HFFc6 (cell line): Measurements from ENCODE around the gene SSC4D. TPM values are rescaled to one million over a fixed set of nuclear protein-coding genes. Genes with fewer than 3 reads are reported as not detected.

Experiments used
- DNase-seq: peaks from one replicate; pipeline ENCODE4 v3.0.0-alpha.2; 2018
- H3K27ac Mint-ChIP-seq: 2 replicates; pipeline ENCODE4 v1.8.0; 2020; ENCODE audit warnings: mild to moderate bottlenecking, mixed read lengths
- H3K27me3 Mint-ChIP-seq: 2 replicates; pipeline ENCODE4 v1.8.0; 2021; ENCODE audit warnings: mild to moderate bottlenecking, moderate library complexity, mixed read lengths; ENCODE audit not compliant: insufficient read depth
- H3K36me3 Mint-ChIP-seq: 2 replicates; pipeline ENCODE4 v1.8.0; 2021; ENCODE audit warnings: low read depth, mixed read lengths
- H3K4me1 Mint-ChIP-seq: 2 replicates; pipeline ENCODE4 v1.8.0; 2020; ENCODE audit warnings: low read depth, mixed read lengths
- H3K4me3 Mint-ChIP-seq: 2 replicates; pipeline ENCODE4 v1.8.0; 2020; ENCODE audit warnings: mild to moderate bottlenecking, moderate library complexity, mixed read lengths
- H3K9me3 Mint-ChIP-seq: 2 replicates; pipeline ENCODE4 v1.8.0; 2020; ENCODE audit warnings: mild to moderate bottlenecking, mixed read lengths
- total RNA-seq, 6 experiments: library from RNA; stranded (reverse); fragmentation: NEBNext Ultra II Directional; extraction: Animal tissue kit (Norgen Biotek cat#: 25700); gene quantifications; 2 replicates in 1 of 6; 3 replicates in 5 of 6; pipeline ENCODE4 v1.2.3, GENCODE V29; 2021
- TF ChIP-seq, protein P1 (sequence below): fragments of 200-600 bp; sonication (generic); IDR thresholded peaks from 2 replicates; pipeline ENCODE4 v1.5.0; 2021; ENCODE audit warnings: antibody characterized with exemption, mild to moderate bottlenecking

SSC4D gene
- total RNA-seq, 6 experiments from 2014 or later: 0.23 to 1.1 (median 0.51) TPM

DNA sequence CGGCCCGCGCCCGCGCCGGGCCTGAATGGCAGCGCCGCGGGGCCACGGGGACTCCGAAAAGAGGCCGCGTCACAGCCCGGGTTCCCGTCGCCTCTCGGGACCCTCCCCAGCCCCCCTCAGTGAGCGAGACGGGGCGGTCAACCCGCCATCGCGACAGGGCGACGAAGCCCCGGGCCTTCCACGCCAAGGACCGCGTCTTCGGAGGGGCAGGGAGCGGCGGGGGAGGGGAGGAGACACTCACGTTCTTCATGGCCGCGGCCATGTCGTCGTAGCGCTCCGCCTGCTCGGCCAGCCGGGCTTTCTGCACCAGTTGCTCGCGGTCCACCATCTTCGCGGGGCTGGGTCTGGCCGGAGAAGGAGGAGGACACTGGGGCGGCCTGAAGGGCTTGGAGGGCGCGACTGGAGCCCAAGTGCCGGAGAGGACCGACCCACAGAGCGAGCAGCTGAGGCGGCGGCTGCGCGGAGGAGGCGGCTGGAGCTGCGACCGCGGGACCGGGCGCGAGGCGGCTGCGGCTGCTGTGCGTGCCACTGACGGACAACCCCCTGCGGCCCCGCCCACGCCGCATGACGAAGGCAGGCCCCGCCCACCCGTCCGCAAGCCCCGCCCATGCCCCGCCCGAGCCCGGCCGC, 50.9 kb downstream of the SSC4D start, which contains the start of gene YWHAG:
Gene YWHAG (minus strand): TSS at position 511 of the 630 bp plus-strand sequence. CDS start 183 bp downstream, at position 328.
- H3K27me3 Mint-ChIP-seq: no peaks in the 10 kb centered on the region
- TF ChIP-seq, protein P1, sequence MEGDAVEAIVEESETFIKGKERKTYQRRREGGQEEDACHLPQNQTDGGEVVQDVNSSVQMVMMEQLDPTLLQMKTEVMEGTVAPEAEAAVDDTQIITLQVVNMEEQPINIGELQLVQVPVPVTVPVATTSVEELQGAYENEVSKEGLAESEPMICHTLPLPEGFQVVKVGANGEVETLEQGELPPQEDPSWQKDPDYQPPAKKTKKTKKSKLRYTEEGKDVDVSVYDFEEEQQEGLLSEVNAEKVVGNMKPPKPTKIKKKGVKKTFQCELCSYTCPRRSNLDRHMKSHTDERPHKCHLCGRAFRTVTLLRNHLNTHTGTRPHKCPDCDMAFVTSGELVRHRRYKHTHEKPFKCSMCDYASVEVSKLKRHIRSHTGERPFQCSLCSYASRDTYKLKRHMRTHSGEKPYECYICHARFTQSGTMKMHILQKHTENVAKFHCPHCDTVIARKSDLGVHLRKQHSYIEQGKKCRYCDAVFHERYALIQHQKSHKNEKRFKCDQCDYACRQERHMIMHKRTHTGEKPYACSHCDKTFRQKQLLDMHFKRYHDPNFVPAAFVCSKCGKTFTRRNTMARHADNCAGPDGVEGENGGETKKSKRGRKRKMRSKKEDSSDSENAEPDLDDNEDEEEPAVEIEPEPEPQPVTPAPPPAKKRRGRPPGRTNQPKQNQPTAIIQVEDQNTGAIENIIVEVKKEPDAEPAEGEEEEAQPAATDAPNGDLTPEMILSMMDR: no peak
- no peaks in the 10 kb centered on the region for H3K9me3 Mint-ChIP-seq
- DNase-seq: peak; percentile 79
- peaks cover 42% of the 10 kb centered on the region for H3K4me1 Mint-ChIP-seq
- peak within 1 kb of the TSS; percentile 99 for H3K4me3 Mint-ChIP-seq
- peak within 1 kb of the TSS; percentile 97 for H3K27ac Mint-ChIP-seq
- peaks cover 39% of the 10 kb centered on the region for H3K36me3 Mint-ChIP-seq

DNA sequence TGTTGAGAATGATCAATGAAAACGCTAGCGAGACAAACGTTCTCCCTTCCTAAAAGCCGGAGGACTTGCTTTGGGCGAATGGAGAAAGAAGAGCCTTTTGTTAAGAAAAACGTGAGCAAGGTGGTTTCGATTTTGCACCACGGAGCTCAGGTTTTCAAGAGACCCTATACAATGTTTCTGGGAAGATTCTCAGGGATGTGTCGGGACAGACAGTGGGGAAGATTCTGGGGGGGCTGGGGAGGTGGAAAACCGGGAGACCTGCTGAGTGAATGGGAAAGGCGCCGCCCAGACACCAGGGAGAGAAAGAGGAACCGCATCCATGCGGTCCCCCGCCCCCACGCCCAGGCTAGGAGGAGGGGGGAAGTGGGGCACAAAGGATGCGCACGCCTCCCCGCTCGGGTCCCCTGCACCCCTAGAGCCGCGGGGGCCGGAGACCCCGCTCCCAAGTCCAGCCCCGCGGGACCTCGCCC, 51.5 kb downstream of the SSC4D start:
- H3K4me3 Mint-ChIP-seq: peak overlapping the region; percentile 99
- no peaks in the 10 kb centered on the region for H3K27me3 Mint-ChIP-seq
- DNase-seq: no peak
- no peaks in the 10 kb centered on the region for H3K9me3 Mint-ChIP-seq
- H3K36me3 Mint-ChIP-seq: peaks cover 39% of the 10 kb centered on the region
- peak overlapping the region; percentile 97 for H3K27ac Mint-ChIP-seq
- TF ChIP-seq, protein P1: no peak
- H3K4me1 Mint-ChIP-seq: peaks cover 41% of the 10 kb centered on the region

DNA sequence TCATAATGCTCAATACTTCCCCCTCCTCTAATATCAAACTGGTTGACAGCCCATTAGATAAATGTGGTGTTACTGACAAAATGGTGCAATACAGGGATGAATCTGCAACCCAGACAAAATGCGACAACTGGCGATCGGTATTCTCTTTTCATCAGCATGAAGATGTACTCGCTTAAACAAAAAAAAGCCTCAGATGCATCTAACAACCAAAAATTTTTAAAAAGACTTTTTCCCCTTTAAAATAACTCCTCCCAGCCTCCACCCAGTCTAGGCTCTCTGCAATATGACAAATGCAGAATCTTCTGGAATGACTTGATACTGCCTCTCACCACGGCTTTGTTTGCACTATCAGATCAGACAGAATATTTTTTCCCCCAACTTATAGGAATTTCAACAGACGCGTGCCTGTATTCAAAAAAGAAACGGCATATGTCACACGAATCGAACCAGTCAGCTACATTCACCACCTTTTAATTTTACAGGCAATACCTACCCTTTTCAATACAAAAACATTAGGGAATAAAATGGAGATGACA, 52.0 kb downstream of the SSC4D start:
- Mint-ChIP-seq H3K36me3 (peaks cover 39% of the 10 kb centered on the region), H3K4me1 (peaks cover 45% of the 10 kb centered on the region), H3K9me3 (no peaks in the 10 kb centered on the region), H3K4me3 (peak overlapping the region; percentile 99), H3K27ac (peak overlapping the region; percentile 97), H3K27me3 (no peaks in the 10 kb centered on the region)
- DNase-seq: no peak
- TF ChIP-seq, protein P1: no peak

DNA sequence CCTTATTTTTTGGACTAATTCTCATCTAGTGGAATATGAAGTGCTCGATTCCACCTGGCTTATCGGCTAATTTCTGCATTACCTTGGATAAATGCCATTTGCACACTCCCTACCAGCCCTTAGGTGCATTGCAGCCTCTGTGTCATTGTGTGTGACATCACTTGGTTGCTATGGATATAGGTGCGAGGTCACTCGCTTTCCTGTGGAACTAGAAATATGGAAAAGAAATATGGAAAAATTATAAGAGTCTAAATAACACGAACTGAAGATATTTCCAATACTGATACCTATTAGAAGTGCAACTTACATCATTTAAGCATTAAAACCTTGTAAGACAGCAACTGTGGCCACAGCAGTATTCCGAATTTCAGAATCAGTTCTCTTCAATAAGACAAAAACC, 52.7 kb downstream of the SSC4D start:
- H3K4me3 Mint-ChIP-seq: peak overlapping the region; percentile 99
- H3K9me3 Mint-ChIP-seq: no peaks in the 10 kb centered on the region
- H3K36me3 Mint-ChIP-seq: peaks cover 45% of the 10 kb centered on the region
- peak; percentile 57 for DNase-seq
- no peaks in the 10 kb centered on the region for H3K27me3 Mint-ChIP-seq
- H3K4me1 Mint-ChIP-seq: peaks cover 52% of the 10 kb centered on the region
- TF ChIP-seq, protein P1: no peak
- peak overlapping the region; percentile 97 for H3K27ac Mint-ChIP-seq

DNA sequence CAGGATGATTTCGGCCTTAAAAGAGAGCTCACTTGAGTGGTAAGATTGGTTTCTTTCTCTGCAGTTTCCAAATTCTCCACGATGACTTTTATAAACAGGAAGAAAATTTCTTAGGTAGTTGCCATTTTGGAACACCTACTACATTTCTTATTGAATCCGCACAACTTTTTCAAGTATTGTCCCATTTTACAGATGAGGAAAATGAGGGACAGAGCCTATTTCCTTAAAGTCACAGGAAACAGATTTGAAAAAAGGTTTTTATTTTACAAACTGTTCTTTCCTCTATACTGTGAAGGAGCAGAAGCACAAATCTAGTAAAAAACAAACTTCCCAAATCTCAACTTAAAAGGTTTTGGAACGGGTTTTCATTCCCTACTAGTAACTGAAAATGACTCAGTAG, 53.4 kb downstream of the SSC4D start:
- TF ChIP-seq, protein P1: no peak
- no peak for DNase-seq
- peaks cover 4% of the 10 kb centered on the region; the same call in 1 of the 2 replicates for H3K27me3 Mint-ChIP-seq
- H3K4me1 Mint-ChIP-seq: peaks cover 59% of the 10 kb centered on the region
- peaks cover 52% of the 10 kb centered on the region for H3K36me3 Mint-ChIP-seq
- peak overlapping the region; percentile 99 for H3K4me3 Mint-ChIP-seq
- H3K27ac Mint-ChIP-seq: peak overlapping the region; percentile 97
- no peaks in the 10 kb centered on the region for H3K9me3 Mint-ChIP-seq
